Stimulated activated CD4-positive, alpha-beta T cell treated with anti-CD3 and anti-CD28 coated beads, Interleukin-4, amount 100 ng/mL, for 4 hours (primary cell): ENCODE measurements around the gene NFIB.

ENCODE experiments used
- DNase-seq, 2 experiments: peaks; one replicate each; pipeline ENCODE4 v3.0.0-alpha.2; 2020

The NFIB gene

DNA sequence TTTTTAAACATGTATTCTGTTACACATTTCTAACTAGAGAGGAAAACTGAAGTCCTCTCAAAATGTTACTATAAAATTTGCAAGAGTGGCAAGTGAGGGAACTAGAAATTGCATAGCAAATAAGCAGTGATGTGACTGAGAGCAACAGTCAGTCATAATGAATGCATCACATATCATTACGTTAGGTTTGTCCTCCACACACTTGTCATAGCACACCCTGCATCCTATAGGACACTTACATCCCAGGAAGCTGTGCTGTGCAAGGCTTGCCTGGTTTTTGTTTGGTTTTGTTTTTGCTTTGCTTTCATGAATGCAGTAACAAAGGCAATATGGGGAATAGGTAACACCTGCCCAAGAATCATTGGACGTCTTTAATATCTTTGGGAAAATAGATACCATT is 10.8 kb downstream of the NFIB start:
- no peak for DNase-seq

DNA sequence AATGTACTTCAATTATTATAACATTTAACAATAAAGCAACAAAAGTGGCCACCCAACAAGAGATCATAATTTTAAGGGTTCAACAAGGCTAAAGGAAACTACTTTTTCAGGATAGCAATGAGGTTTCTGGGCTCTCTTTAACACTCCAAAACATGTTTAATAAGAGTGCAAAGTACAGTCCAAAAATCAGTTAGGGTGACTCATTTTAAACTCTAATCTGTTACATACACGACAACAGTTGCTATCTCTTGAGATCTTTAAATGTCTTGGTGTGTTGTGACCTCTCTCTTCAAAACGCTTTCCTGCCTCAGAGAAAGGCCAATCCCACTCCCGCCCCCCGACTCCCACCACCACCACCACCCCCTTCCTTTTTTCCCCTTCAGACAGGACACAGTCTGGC is 11.5 kb downstream of the NFIB start:
- DNase-seq, result no peak

DNA sequence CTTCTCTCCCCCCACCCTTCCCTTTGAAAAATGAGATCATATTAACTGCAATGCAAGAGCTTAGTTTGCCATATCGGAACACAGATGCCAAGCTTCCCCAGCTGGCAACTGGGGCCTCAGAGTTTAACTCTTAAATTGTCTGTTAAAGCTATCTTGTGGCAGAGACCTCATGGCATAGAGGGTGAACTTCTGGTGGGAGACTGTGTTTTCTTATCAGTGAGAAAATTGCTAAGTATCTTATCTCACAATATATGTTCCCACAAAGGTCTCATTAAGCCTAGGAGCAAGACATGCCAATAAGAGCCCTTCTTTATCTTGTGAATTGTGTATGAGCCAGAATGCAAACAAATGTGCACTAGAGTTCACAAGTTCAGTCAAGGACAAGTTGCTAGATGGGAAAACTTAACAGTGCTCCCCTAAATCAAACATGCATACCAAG is 12.3 kb downstream of the NFIB start:
- no peak for DNase-seq

DNA sequence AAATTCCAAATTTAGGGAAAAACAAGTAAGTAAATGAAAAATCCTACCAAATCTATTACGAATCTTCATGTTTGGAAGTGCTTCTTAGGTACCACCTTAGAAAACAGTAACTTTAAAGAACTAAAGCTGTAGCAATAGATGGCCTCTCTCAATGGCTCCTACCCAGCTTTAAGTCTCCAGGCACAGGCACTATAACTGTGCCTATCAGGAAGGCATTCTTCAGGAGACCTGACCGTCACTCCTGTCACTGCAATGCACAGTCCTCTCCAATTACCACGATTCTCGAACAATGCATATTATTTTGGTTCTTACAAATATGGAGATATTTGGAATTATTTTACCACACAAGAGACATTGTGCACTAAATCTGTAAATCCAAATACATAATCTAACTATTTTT is 12.9 kb downstream of the NFIB start:
- DNase-seq, result no peak

DNA sequence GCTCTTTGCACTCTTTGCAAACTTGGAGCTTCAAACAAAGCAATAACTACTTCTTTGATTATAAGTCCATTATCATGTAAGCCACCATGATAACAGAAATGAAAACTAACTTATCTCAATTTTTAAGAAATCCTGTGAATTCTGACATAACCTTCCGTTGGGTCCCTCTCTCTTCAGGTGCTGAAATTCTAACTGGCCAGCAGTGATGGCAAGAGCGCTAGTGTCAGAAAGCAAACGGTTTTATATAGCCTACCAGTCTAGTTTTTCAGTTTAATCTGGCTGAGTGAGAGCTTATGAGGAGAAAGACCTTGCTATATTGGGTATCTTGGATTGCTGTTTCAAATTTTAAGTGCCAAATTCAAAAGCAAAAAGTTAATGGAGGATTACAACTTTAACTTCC is 13.4 kb downstream of the NFIB start:
- no peak for DNase-seq

DNA sequence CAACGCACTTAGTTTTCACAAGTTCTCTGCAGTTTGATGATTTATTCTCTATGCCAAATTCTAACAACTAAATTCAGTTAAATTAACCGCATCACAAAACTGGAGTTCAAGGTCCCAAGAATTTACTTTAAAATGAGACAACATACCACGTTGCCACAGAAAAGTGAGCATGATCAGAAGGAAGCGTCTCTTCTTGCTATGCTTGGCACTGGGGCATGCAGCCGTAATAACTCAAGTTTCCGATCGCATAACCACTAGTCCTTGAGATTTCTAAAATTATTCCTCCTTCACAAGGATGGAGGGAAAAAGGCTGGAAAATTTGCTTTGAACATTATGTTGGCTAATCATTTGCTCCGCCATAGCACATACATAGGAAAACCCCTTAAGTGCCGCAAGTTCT is 13.9 kb downstream of the NFIB start:
- DNase-seq, result no peak

DNA sequence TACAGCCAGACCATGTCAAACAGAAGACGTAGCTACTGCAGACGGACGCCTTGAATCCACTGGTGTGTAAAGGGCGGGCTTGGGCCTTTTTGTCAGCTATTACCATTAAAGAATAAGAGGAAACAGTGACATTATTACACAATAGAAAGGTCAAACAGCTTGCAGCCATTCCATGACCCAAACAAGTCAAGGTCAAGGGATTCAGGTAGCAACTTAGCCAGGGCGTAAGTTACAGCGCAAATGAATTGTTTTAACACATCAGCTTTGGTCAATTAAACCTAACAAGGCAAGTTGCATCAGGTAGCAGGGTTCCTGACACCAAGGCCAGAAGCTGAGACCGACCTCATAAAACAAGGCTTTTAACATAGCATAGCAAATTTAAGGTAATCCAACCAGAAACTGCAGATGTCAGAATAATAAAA is 15.3 kb downstream of the NFIB start:
- DNase-seq, result no peak

DNA sequence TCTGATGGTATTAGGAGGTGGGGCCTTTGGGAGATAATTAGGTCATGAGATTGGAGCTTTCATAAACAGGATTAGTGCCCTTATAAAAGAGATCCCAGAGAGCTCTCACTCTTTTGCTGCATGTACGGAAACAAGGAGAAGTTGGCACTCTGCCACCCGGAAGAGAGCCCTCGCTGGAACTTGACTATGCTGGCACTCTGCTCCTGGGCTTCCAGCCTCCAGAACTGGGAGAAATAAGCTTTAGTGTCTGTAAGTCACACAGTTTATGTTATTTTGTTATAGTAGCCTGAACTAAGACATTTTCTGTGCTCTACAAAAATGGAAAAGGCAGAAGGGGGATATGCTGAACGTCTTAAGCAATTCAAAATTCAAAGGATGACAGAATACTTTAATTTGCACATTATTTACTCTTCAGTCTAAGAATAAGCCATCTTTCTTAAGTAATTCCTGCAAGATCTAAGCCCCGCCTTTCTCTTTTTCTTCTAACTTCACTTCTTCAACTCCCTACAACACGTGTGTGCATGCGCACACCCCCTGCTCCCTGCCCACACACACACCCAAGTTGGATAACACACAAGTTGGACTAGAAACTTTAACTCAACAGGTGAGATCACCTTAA is 17.3 kb downstream of the NFIB start:
- DNase-seq, result no peak

DNA sequence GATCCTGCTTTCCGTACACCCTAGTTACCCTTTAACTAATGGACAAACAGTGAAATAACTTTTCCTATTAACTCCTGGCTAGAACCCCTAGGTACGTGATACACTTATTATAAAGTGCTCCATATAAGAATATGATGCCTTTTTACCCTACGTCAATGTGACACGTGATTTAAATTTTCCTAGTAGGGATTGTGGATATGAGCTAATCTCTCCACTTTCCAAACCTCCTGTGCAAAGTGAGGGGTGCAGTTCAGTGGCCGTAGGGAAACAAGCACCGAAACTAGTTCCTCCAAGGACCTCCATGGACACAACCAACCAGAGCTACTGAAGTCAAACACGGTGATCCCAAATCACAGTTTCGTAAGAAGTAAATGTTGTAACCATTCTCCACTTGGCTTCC is 19.3 kb downstream of the NFIB start:
- no peak for DNase-seq

DNA sequence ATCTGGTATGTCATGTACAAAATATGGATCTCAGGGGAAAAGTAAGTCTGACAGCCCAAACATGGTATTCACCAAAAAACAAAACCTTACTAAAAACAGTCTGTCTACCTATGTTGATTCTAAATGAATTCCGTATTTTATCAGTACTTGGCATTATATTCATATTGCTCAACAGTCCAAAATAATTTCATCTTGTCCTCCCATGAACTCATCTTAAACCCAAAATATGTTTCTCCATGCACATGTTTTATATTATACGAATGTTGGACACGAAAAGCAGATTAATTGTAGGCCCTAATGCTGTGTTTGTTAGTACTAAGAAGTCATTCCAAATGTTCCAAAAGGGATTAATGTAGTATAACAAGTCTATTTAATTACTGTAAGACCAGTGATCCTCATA is 20.1 kb downstream of the NFIB start:
- DNase-seq, result no peak

DNA sequence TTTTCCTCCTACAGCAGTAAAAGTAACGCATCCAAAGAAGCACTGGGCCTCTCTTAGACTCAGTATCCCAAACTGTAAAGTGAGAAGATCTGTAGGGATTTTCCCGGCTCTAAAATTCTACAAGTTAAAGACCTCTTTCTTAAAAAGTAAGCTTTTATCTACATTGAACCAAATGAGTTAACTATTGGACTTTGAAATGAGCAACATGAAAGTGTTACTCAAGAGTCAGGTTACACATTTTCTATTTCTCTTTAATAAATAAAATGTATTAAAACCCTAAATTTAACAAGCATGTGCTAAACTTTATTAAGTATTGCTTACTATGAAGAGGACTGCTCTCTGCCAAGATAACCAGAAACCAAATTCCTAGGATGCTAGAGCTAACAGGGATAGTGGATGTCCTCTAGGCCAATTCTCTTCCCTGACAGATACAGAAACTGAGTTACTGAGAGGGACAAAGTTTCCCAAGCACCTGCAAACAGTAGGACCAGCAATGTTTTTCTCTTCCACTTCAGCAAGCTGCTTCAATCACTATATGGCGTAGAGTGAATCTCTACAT is 21.7 kb downstream of the NFIB start:
- DNase-seq, result no peak

DNA sequence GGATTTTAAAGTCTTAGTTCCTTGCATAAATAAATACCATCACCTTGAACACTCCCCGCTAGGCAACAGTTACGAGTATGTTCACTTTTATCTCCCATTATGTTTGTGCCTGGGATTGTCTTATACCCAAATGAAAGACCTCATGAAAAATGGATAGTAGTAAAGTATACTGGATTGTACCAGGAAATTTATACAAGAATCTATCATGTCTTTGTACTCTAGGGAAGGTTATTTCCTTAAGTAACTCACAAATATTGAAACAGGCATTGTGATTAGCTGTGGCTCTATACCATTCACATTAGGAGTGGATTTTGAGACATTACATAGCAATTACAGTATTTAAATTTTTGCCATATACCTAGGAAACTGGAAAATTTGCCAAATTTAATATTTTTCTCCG is 24.0 kb downstream of the NFIB start:
- DNase-seq, result no peak

DNA sequence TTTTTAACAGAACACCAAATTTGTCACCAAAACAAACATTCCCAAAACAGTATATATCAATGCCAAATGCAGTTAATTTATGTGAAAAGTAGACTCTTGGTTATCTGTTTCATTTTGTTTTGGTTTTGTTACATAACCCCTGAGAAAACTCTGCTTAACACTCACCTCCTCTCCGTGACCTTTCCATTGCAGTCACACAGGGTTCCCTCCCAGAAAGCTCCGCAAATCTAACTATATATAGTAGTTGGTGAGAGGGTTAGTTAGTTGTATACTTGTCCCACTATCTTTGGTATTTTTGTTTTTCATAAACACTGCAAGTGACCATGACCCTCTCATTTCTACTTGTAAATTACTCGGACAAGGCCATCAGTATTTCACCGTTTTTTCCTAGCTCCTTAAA is 25.5 kb downstream of the NFIB start:
- no peak for DNase-seq

DNA sequence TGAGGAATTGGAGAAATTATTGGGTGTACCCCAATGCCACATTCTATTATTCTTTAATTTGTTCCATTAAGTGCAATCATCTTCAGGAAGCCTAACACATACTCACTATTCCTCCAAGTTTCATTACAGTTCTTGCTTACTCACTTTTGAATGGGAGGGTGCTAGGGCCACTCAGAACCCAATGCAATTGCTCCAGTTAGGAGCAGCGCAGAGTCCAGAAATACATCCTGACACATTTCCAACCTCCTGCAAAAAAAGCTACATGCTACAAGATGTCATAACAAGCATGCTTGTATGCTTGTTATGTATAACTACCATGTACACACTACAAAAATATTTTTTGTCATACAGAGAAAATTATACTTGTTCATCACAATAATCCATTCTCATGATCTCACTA is 27.8 kb downstream of the NFIB start:
- DNase-seq, result no peak

DNA sequence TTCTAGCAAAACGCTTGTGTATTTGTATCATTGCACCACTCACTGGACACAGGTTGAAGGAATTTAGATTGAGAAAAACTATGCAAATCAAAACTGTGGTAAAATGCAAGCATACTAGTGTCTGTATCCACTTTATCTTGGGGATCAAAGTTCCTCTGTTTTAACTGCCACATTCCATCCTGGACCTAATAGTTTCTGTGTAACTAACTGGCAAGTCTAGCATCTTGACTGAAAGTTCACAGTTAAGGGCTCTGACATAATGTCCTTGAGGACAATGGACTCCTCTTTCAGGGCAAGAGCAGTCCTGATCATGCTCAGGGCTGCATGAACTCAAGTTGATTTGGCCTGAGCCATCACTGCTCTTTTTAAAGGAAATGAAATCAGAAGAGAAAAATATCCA is 30.7 kb downstream of the NFIB start:
- no peak for DNase-seq

DNA sequence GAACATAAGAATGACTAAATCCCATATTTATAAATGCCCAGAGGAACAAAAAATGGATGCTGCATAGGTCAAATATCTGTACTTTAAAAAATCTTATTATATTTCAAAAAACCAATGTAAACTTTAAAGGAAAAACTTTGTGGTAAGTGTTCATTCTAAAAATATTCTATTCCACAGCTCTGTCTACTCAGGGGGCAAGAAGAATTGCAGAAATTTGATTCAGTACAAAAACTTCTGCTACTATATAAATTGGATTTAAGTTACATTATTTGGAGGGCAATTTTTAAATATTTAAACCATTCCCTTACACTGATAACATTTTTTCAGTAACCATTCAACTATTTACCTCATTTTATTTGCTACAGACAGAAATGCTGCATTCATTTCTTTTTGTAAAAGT is 32.1 kb downstream of the NFIB start:
- no peak for DNase-seq

DNA sequence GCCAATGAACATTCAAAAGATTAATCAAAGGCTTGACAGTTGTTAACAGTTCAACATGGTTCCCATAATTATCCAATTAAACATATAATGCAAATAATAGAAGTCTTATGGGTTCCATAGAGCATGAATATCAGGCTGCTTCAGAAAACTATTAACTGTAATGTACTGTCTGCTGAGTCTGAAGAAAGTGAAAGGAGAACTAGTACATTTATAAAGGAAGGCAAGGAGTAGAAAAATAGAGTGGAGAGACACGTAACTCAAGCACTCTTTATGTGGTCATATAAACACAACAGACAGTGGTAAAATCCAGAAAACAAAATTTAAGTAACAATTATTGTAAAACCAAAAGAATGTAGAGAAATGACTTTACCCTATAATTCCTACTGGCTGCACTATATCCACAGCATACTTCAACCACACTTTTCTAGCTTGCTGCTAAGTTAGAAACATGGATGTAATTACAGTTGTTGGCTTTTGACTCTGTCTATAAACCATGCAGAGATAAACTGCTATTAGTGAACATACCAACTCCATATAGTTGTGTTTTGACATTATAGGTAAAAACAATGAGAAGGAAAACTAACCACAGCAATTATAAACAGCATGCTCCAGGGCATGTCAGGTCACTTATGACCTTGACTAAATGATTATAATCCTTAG is 32.7 kb downstream of the NFIB start:
- no peak for DNase-seq

DNA sequence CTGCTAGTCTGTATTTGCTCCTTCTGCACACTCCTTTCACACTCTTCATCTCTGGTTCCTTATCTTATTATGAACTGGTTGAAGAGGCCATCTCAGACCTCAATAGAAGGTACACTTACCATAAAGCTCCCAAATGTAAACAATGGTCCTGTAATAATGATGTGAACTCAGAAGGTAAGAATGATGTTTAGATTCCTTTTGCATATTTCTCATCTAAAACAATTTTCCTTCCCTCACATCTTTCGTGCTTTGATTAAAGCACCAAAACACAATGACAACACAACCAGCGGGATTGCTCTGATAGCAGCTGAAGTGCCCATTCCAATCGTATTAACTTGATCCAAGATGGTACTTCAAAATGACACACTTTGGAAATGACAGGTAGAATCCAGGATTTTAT is 34.3 kb downstream of the NFIB start:
- DNase-seq, result no peak

DNA sequence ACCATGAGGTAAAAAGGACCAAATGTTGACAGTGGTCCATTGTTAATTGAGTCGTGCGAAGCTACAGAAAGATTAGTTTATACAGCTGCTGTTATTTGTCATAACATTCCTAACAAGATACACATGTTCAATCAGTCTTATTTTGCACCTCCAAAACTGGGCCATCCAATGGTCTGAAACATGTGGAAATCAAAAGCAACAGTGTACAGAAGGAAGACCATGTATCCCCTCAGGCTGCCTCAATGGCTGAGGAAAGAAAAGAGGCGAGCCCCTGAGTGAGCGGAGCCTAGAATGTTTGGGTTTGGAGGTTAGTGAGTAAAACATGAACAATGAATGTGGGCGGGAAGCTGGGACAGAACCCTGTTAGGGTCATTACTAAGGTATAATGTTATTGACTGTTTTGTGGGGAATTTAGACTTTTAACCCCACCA is 35.6 kb downstream of the NFIB start:
- DNase-seq, result no peak

DNA sequence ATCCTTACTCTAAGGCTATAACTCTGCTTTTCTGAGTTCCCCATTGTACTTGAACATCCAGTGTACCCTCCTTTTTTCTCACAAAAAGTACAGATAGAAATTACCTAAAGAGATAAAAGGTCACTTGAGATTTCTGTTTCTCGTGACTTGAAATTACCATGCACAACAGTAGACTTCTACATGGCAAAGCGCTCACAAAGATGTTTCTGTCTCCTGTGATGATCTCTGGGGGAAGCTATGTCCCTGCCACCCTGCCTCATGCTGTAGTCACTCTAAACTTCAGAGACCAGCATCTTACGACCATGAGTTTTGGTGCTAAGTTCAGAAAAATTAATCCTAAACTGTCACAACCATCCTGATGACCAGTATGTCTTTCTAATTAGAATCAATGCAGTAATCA is 36.2 kb downstream of the NFIB start:
- DNase-seq, result no peak

DNA sequence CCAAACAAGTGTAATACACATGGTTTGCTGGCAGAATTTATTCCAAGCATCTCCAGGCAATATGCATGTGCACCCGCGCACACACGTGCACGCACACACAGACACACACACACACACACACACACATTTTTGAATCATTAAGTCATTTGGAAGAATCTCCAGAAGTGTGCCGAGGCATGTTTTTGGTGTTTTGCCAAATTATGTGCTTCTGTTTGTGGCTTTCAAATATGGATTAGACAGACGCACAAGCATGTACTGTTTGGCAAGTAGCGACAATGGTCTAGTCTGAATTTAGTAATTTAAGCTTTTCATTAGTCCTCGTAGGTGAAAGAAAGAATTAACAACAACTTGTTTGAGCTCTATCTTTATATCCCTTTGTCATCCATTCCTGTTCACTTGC is 36.7 kb downstream of the NFIB start:
- no peak for DNase-seq

DNA sequence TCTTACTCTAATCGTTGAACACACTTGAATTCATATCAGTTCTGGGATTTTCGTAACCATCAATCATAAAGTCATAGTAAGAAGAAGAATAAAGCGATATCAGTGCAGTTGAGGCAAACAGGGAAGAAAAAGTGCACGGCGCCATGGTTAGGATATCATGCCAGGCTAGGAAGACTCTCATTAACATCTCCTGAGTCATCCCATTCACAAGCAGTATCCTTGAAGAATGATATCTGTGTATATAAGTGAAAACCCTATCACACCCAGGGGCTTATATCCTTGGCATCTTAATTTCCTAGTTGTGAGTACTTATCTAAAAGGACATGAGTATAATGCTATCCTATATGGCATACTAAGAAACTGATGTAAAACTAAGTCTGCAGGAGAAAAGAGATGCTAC is 38.6 kb downstream of the NFIB start:
- DNase-seq, result no peak

DNA sequence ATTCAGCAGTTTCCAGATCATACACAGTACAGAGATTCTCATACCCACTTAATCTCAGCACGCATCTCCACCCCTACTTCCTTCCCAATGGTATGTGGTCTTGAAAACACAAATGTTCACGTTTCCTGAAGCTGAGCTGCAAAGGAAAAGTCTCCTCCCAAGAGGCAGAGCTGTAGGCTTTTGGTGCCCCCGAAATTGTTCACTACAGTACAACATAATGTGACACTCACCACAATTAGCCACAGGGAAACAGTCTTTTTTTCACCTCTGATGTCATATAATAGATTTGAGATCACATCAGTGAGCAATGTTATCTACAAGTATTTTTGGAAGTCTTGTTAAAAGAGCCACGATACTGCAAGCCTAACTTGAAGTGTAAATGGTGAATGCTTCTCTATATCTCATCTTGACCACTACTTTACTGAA is 40.2 kb downstream of the NFIB start:
- no peak for DNase-seq

DNA sequence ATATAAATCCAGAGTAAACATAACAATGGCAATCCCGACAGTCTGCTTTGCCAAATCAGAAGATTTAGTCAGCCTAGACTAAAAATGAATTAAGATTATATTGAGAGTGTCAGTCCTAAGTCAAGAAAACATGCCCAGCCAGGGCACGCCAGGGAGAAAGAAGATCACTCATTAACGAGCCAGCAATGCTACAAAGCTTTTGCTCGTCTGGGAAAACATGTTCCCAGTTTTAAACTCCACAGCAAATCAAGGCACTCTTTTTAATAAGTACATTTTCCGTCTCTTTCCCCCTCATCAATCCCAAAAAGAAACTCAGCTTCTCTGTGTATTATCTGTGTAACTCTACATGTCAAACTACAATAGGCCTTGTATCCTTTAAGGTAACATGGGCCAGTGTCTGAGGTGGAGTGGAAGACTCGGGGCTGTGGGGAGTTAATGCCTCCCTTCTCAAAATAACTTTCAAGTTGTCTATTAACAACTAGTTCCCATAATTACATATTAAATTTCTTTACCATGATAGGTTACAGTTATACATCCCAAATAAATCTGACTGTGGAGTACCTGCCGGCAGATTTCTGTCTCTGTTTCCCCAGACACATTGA is 40.9 kb downstream of the NFIB start:
- no peak for DNase-seq
